ENCODE measurements around the gene DNAH6. TPM values are rescaled to one million over a fixed set of nuclear protein-coding genes. Genes with fewer than 3 reads are reported as not detected.

Gene DNAH6
- total RNA-seq, 1 donor from 2014 or later: 1.1 TPM

- no peak for DNase-seq
- H3K4me1 ChIP-seq: no peaks in the 10 kb centered on the region
- no peak overlapping the region for H3K4me3 ChIP-seq
- no peaks in the 10 kb centered on the region for H3K36me3 ChIP-seq
- intact Hi-C loops (cut with DNase I): no loop called here
- H3K27me3 ChIP-seq: no peaks in the 10 kb centered on the region
- ATAC-seq: no peak
- no peak for TF ChIP-seq CTCF (IDR thresholded peaks at IDR 0.05)
- no peak overlapping the region for H3K27ac ChIP-seq
- no peaks in the 10 kb centered on the region for H3K9me3 ChIP-seq
Measured at GRCh38 chr2:84690225-84690624, 173.9 kb downstream of the DNAH6 start.

- ATAC-seq: no peak
- no peak for DNase-seq
- Histone ChIP-seq H3K36me3 (no peaks in the 10 kb centered on the region), H3K4me1 (no peaks in the 10 kb centered on the region), H3K9me3 (no peaks in the 10 kb centered on the region), H3K27ac (no peak overlapping the region), H3K4me3 (no peak overlapping the region), H3K27me3 (no peaks in the 10 kb centered on the region)
- intact Hi-C loops (cut with DNase I): no loop called here
- no peak for TF ChIP-seq CTCF (IDR thresholded peaks at IDR 0.05)
Measured at GRCh38 chr2:84694088-84694622, 177.9 kb downstream of the DNAH6 start.

GRCh38 chr2:84697895-84698294 lies 181.6 kb downstream of the DNAH6 start:
- TF ChIP-seq CTCF (IDR thresholded peaks at IDR 0.05): no peak
- Histone ChIP-seq H3K27me3 (no peaks in the 10 kb centered on the region), H3K9me3 (no peaks in the 10 kb centered on the region), H3K4me3 (no peak overlapping the region), H3K27ac (no peak overlapping the region), H3K4me1 (no peaks in the 10 kb centered on the region), H3K36me3 (no peaks in the 10 kb centered on the region)
- intact Hi-C loops (cut with DNase I): no loop called here
- no peak for DNase-seq
- ATAC-seq: peak; percentile 14

GRCh38 chr2:84700006-84700405 lies 183.7 kb downstream of the DNAH6 start:
- Histone ChIP-seq H3K36me3 (no peaks in the 10 kb centered on the region), H3K4me1 (no peaks in the 10 kb centered on the region), H3K9me3 (no peaks in the 10 kb centered on the region), H3K27ac (no peak overlapping the region), H3K4me3 (no peak overlapping the region), H3K27me3 (no peaks in the 10 kb centered on the region)
- TF ChIP-seq CTCF (IDR thresholded peaks at IDR 0.05): no peak
- intact Hi-C loops (cut with DNase I): no loop called here
- ATAC-seq (no peak), DNase-seq (no peak)

- DNase-seq (no peak), ATAC-seq (no peak)
- no peaks in the 10 kb centered on the region for H3K9me3 ChIP-seq
- no peaks in the 10 kb centered on the region for H3K4me1 ChIP-seq
- intact Hi-C loops (cut with DNase I): no loop called here
- H3K4me3 ChIP-seq: no peak overlapping the region
- no peak overlapping the region for H3K27ac ChIP-seq
- no peaks in the 10 kb centered on the region for H3K36me3 ChIP-seq
- TF ChIP-seq CTCF (IDR thresholded peaks at IDR 0.05): no peak
- H3K27me3 ChIP-seq: no peaks in the 10 kb centered on the region
Measured at GRCh38 chr2:84701880-84702279, 185.6 kb downstream of the DNAH6 start.

GRCh38 chr2:84702941-84703340 lies 186.6 kb downstream of the DNAH6 start:
- no peaks in the 10 kb centered on the region for H3K36me3 ChIP-seq
- TF ChIP-seq CTCF (IDR thresholded peaks at IDR 0.05): no peak
- no peaks in the 10 kb centered on the region for H3K4me1 ChIP-seq
- ATAC-seq (no peak), DNase-seq (no peak)
- intact Hi-C loops (cut with DNase I): no loop called here
- H3K9me3 ChIP-seq: no peaks in the 10 kb centered on the region
- H3K27me3 ChIP-seq: no peaks in the 10 kb centered on the region
- no peak overlapping the region for H3K27ac ChIP-seq
- H3K4me3 ChIP-seq: no peak overlapping the region
